Measurements from ENCODE around the gene LMCD1. TPM values are rescaled to one million over a fixed set of nuclear protein-coding genes. Genes with fewer than 3 reads are reported as not detected.

Gene LMCD1
- total RNA-seq, 2 experiments from 2014 or later = 0.36 to 0.55 TPM

GRCh38 chr3:8610951-8611350 is 109.3 kb downstream of the LMCD1 start:
- no peaks in the 10 kb centered on the region for H3K36me3 Mint-ChIP-seq (ENCODE audit: low read depth)
- peaks cover 5% of the 10 kb centered on the region for H3K27me3 Mint-ChIP-seq
- intact Hi-C loops (cut with DNase I, micrococcal nuclease) = no loop called here
- H3K27ac Mint-ChIP-seq = no peak overlapping the region
- H3K4me1 ChIP-seq (ENCODE audit: insufficient read depth, low read length) = no peaks in the 10 kb centered on the region
- no peaks in the 10 kb centered on the region for H3K36me3 ChIP-seq (ENCODE audit: insufficient read depth, low read length)
- H3K4me3 Mint-ChIP-seq = no peak overlapping the region
- peaks cover 0 to 4% of the 10 kb centered on the region in 2 experiments for H3K27me3 ChIP-seq (ENCODE audit: control insufficient read depth in 1 of 2, insufficient read depth in 2 of 2, low read length in 2 of 2)
- H3K4me3 ChIP-seq (ENCODE audit: low read length) = no peak overlapping the region
- no peak for TF ChIP-seq CTCF (IDR thresholded peaks at IDR 0.05)
- ChIA-PET POLR2A (no interaction called here), CTCF (no interaction called here)
- no peaks in the 10 kb centered on the region for H3K4me1 Mint-ChIP-seq (ENCODE audit: low read depth)
- ATAC-seq (ENCODE audit: poor library complexity) (no peak), DNase-seq (no peak)
- peaks cover 0 to 9% of the 10 kb centered on the region in 2 experiments for H3K9me3 ChIP-seq (ENCODE audit: control insufficient read depth in 1 of 2, insufficient read depth in 1 of 2, low read length in 2 of 2)
- no peak overlapping the region for H3K27ac ChIP-seq (ENCODE audit: low read depth in 1 of 2, low read length in 2 of 2)
- H3K9me3 Mint-ChIP-seq = peaks cover 3% of the 10 kb centered on the region

DNA sequence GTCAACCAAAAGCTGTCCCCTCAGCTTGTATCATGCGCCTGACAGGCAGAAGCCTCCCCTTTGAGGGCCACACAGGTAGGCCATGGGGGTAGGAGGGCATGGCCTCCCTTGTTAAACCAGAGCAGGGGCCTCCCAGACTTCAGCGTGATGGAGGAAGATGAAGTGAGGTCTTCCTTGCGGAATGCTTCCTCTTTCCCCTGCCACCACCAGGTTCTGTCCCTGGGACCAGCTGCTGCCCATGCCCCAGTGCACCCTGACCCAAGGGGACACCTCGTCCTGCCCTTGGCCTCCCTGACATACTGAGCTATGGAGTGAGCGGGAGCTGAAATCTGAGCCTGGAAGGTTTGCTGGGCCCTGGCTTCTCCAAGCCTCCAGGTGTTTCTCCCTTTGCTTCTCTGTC is 116.3 kb downstream of the LMCD1 start:
- no peak overlapping the region for H3K4me3 Mint-ChIP-seq
- TF ChIP-seq CTCF (IDR thresholded peaks at IDR 0.05) = no peak
- H3K27ac Mint-ChIP-seq = no peak overlapping the region
- H3K4me1 ChIP-seq (ENCODE audit: insufficient read depth, low read length) = no peaks in the 10 kb centered on the region
- H3K36me3 Mint-ChIP-seq (ENCODE audit: low read depth) = no peaks in the 10 kb centered on the region
- H3K4me3 ChIP-seq (ENCODE audit: low read length) = no peak overlapping the region
- ChIA-PET POLR2A (no interaction called here), CTCF (no interaction called here)
- H3K27me3 Mint-ChIP-seq = peaks cover 5% of the 10 kb centered on the region
- intact Hi-C loops (cut with DNase I, micrococcal nuclease) = no loop called here
- no peak overlapping the region for H3K27ac ChIP-seq (ENCODE audit: low read depth in 1 of 2, low read length in 2 of 2)
- peaks cover 0 to 15% of the 10 kb centered on the region in 2 experiments for H3K9me3 ChIP-seq (ENCODE audit: control insufficient read depth in 1 of 2, insufficient read depth in 1 of 2, low read length in 2 of 2)
- H3K36me3 ChIP-seq (ENCODE audit: insufficient read depth, low read length) = no peaks in the 10 kb centered on the region
- ATAC-seq (ENCODE audit: poor library complexity) (no peak), DNase-seq (no peak)
- peaks cover 2% of the 10 kb centered on the region for H3K9me3 Mint-ChIP-seq
- H3K27me3 ChIP-seq (ENCODE audit: control insufficient read depth in 1 of 2, insufficient read depth in 2 of 2, low read length in 2 of 2) = no peaks in the 10 kb centered on the region
- H3K4me1 Mint-ChIP-seq (ENCODE audit: low read depth) = peaks cover 2% of the 10 kb centered on the region

DNA sequence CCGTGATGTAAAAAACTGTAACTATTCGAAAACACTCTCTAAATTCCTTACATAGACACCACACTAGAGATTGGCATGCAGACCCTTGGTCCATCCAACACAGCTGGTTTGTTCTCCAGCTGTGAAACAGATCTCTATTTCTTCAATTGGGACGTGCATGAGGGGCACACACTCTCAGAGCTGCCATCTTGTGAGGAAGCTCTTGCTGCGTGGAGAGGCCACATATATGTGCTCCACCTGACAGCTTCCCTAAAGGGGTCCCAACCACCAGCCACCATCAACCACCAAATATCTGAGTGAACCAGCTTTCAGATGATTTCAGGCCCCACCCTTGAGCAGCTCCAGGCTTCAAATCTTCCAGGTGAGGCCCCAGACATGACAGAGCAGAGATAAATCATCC is 117.3 kb downstream of the LMCD1 start:
- H3K27me3 Mint-ChIP-seq = peaks cover 10% of the 10 kb centered on the region
- TF ChIP-seq CTCF (IDR thresholded peaks at IDR 0.05) = no peak
- intact Hi-C loops (cut with DNase I, micrococcal nuclease) = no loop called here
- Histone ChIP-seq H3K4me3 (ENCODE audit: low read length) (no peak overlapping the region), H3K27ac (ENCODE audit: low read depth in 1 of 2, low read length in 2 of 2) (no peak overlapping the region), H3K36me3 (ENCODE audit: insufficient read depth, low read length) (no peaks in the 10 kb centered on the region), H3K4me1 (ENCODE audit: insufficient read depth, low read length) (peaks cover 3% of the 10 kb centered on the region), H3K27me3 (ENCODE audit: control insufficient read depth in 1 of 2, insufficient read depth in 2 of 2, low read length in 2 of 2) (no peaks in the 10 kb centered on the region), H3K9me3 (ENCODE audit: control insufficient read depth in 1 of 2, insufficient read depth in 1 of 2, low read length in 2 of 2) (peaks cover 0 to 20% of the 10 kb centered on the region in 2 experiments)
- ChIA-PET POLR2A (no interaction called here), CTCF (no interaction called here)
- ATAC-seq (ENCODE audit: poor library complexity) (no peak), DNase-seq (no peak)
- H3K4me1 Mint-ChIP-seq (ENCODE audit: low read depth) = peaks cover 6% of the 10 kb centered on the region
- no peak overlapping the region for H3K4me3 Mint-ChIP-seq
- H3K27ac Mint-ChIP-seq = no peak overlapping the region
- H3K36me3 Mint-ChIP-seq (ENCODE audit: low read depth) = no peaks in the 10 kb centered on the region
- peaks cover 2% of the 10 kb centered on the region for H3K9me3 Mint-ChIP-seq
